IPS DF 4.7 (cell line): Measurements from ENCODE around the gene TAS2R1.

ENCODE experiments used
- DNase-seq: peaks from one replicate; pipeline ENCODE4 v3.0.0-alpha.2; 2013; ENCODE audit warnings: low spot score; ENCODE audit errors: extremely low read depth

TAS2R1 gene

GRCh38 chr5:9588254-9588653 is 41.9 kb downstream of the TAS2R1 start:
- DNase-seq, result no peak

- no peak for DNase-seq
Measured at GRCh38 chr5:9587135-9587534, 43.0 kb downstream of the TAS2R1 start.

GRCh38 chr5:9582406-9582805 is 47.7 kb downstream of the TAS2R1 start:
- no peak for DNase-seq
